Measurements from ENCODE around the gene SIRPB1.

The SIRPB1 gene

GRCh38 chr20:1630186-1630585, 10.4 kb upstream of the SIRPB1 start:
- H3K4me3 ChIP-seq (replicated peaks in 1 of 2; ENCODE audit: low read depth in 2 of 2, low read length in 2 of 2): no peak overlapping the region
- no peak for DNase-seq (ENCODE audit: low read depth in 2 of 2)
- TF ChIP-seq, protein P1, sequence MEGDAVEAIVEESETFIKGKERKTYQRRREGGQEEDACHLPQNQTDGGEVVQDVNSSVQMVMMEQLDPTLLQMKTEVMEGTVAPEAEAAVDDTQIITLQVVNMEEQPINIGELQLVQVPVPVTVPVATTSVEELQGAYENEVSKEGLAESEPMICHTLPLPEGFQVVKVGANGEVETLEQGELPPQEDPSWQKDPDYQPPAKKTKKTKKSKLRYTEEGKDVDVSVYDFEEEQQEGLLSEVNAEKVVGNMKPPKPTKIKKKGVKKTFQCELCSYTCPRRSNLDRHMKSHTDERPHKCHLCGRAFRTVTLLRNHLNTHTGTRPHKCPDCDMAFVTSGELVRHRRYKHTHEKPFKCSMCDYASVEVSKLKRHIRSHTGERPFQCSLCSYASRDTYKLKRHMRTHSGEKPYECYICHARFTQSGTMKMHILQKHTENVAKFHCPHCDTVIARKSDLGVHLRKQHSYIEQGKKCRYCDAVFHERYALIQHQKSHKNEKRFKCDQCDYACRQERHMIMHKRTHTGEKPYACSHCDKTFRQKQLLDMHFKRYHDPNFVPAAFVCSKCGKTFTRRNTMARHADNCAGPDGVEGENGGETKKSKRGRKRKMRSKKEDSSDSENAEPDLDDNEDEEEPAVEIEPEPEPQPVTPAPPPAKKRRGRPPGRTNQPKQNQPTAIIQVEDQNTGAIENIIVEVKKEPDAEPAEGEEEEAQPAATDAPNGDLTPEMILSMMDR (IDR thresholded peaks at IDR 0.05; ENCODE audit: low read depth, low read length): no peak

GRCh38 chr20:1629321-1629720, 9.5 kb upstream of the SIRPB1 start:
- no peak overlapping the region for H3K4me3 ChIP-seq (replicated peaks in 1 of 2; ENCODE audit: low read depth in 2 of 2, low read length in 2 of 2)
- no peak for DNase-seq (ENCODE audit: low read depth in 2 of 2)
- TF ChIP-seq, protein P1 (IDR thresholded peaks at IDR 0.05; ENCODE audit: low read depth, low read length): no peak

DNA sequence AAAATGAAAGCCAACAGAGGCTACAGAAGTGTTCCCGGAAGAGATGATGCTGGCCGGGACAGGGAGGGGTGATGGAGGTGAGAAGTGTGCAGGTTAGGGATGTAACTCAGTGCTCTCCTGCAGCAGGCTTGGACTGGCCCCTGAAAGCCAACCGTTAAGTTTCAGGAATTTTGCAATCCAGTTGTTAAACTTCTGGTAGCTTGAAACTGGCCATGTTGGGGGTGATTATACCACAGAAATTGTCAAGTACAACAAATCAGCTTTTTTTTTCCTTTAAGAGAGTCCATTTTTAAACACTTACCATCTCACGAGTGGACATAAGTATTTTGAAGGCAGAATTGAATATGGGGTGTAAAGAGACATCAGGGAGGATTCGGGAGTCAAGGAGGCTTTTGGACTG, 8.8 kb upstream of the SIRPB1 start:
- DNase-seq (ENCODE audit: low read depth in 2 of 2): no peak
- TF ChIP-seq, protein P1 (IDR thresholded peaks at IDR 0.05; ENCODE audit: low read depth, low read length): no peak
- H3K4me3 ChIP-seq (replicated peaks in 1 of 2; ENCODE audit: low read depth in 2 of 2, low read length in 2 of 2): no peak overlapping the region

- TF ChIP-seq, protein P1 (IDR thresholded peaks at IDR 0.05; ENCODE audit: low read depth, low read length): no peak
- DNase-seq (ENCODE audit: low read depth in 2 of 2): no peak
- H3K4me3 ChIP-seq (replicated peaks in 1 of 2; ENCODE audit: low read depth in 2 of 2, low read length in 2 of 2): no peak overlapping the region
Measured at GRCh38 chr20:1627200-1627550, 7.4 kb upstream of the SIRPB1 start.

DNA sequence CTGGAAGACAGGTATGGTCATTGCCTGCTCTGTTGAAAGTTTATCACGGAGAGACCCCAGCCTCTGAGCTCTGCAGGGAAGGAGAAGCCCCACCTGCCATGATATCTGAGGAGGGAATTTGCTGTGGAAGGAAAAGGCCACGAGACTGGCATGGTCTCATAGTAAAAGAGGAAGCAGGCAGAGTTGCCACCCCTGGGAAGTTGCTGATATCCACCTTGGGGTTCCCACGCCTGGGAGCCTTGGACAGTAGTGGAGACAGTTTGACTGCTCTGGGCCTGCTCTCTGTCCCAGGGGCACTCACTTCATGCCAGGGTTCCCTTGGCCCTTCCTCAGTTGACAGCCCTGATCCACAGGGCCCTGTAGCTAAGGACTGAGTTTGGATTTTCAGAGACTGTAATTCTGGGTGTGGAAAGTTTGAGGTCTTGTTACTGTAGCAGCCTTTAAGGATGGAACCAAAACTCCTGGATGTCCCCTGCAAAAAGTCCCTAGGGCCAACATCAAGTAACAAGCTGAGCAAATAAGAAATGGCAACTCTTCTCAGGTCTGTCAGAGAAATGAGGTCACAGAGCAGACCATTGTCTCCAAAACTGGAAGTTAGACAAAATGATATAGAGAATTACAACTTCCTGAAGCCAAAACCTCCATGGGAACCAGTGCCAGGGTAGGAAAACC, 6.9 kb upstream of the SIRPB1 start:
- no peak for DNase-seq (ENCODE audit: low read depth in 2 of 2)
- no peak overlapping the region for H3K4me3 ChIP-seq (replicated peaks in 1 of 2; ENCODE audit: low read depth in 2 of 2, low read length in 2 of 2)

DNA sequence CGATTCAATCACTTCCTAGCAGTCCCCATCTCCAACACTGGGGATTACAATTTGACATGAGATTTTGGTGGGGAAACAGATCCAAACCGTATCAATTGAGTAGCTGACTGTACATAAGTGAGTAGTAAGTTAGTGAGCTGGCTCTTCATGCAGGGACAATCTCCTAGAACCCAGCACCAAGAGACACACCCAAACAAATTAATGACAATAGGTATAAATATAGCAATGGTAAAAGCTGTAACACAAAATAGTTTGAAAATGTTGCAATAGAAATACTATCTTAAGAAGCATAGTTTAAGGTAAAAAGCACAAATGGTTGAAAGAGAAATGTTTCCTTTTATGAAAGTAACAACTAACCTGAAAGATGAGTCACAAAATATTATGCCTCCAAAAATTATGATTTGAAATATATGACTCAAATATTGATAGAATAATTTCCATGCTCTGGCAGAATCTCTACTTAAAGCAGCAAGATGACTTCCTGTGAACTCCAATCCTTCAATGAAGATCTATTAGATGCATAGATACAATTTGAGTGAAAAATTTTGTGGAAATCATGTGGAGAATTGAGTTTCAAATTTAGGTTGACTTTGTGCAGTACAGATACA, 5.4 kb upstream of the SIRPB1 start:
- H3K4me3 ChIP-seq (replicated peaks in 1 of 2; ENCODE audit: low read depth in 2 of 2, low read length in 2 of 2): no peak overlapping the region
- TF ChIP-seq, protein P1 (IDR thresholded peaks at IDR 0.05; ENCODE audit: low read depth, low read length): no peak
- no peak for DNase-seq (ENCODE audit: low read depth in 2 of 2)

More for the DNA sequence above, 6.9 kb upstream of the SIRPB1 start:
- TF ChIP-seq, protein P1 (IDR thresholded peaks at IDR 0.05; ENCODE audit: low read depth, low read length): no peak
